Karpas-422 (cell line): Measurements from ENCODE around the gene SHC3. TPM values are rescaled to one million over a fixed set of nuclear protein-coding genes. Genes with fewer than 3 reads are reported as not detected.

Source experiments
- DNase-seq: peaks from one replicate; pipeline ENCODE4 v3.0.0-alpha.2; 2015
- H2AFZ ChIP-seq: fragments of 200-600 bp; sonication (generic); 2 replicates; pipeline ENCODE4 v1.6.1; 2014; ENCODE audit warnings: antibody characterized with exemption, low read length, mixed read lengths
- H3K27ac ChIP-seq: fragments of 200-600 bp; sonication (generic); 2 replicates; pipeline ENCODE4 v1.5.1; 2014; ENCODE audit warnings: mild to moderate bottlenecking, low read length, moderate library complexity
- H3K27me3 ChIP-seq: fragments of 200-600 bp; sonication (generic); 2 replicates; pipeline ENCODE4 v1.6.1; 2014; ENCODE audit warnings: low read length, mixed read lengths
- H3K36me3 ChIP-seq: fragments of 200-600 bp; sonication (generic); 2 replicates; pipeline ENCODE4 v1.6.1; 2014; ENCODE audit warnings: low read length, mixed read lengths; ENCODE audit not compliant: insufficient read depth
- H3K4me1 ChIP-seq: fragments of 200-600 bp; sonication (generic); 2 replicates; pipeline ENCODE4 v1.6.1; 2014; ENCODE audit warnings: mild to moderate bottlenecking, low read length, mixed read lengths
- H3K4me2 ChIP-seq: fragments of 200-600 bp; sonication (generic); 2 replicates; pipeline ENCODE4 v1.6.1; 2014; ENCODE audit warnings: low read length, low read depth, mild to moderate bottlenecking; ENCODE audit not compliant: poor library complexity, severe bottlenecking
- H3K4me3 ChIP-seq: fragments of 200-600 bp; sonication (generic); 2 replicates; pipeline ENCODE4 v1.5.1; 2014; ENCODE audit warnings: mild to moderate bottlenecking, antibody characterized with exemption, low read length, mixed read lengths
- H3K79me2 ChIP-seq: fragments of 200-600 bp; sonication (generic); 2 replicates; pipeline ENCODE4 v1.6.1; 2014; ENCODE audit warnings: mild to moderate bottlenecking, low read length, mixed read lengths
- H3K9ac ChIP-seq: fragments of 200-600 bp; sonication (generic); 2 replicates; pipeline ENCODE4 v1.6.0; 2014; ENCODE audit warnings: low read length
- H3K9me2 ChIP-seq: fragments of 200-600 bp; sonication (generic), shearing (Covaris generic); replicated peaks from 2 replicates; pipeline ENCODE4 v1.6.0; 2014; ENCODE audit warnings: mild to moderate bottlenecking, low read length, moderate library complexity; ENCODE audit not compliant: insufficient read depth
- H3K9me3 ChIP-seq: fragments of 300-700, 200-600 bp; sonication (generic); 2 replicates; pipeline ENCODE4 v1.6.1; 2014; ENCODE audit warnings: low read length, mixed read lengths
- H4K20me1 ChIP-seq: fragments of 200-600 bp; sonication (generic); 2 replicates; pipeline ENCODE4 v1.6.1; 2014; ENCODE audit warnings: mild to moderate bottlenecking, antibody characterized with exemption, low read length, low read depth; ENCODE audit not compliant: insufficient read depth
- total RNA-seq: library from RNA; depleted of rRNA; stranded (reverse); fragments of >200 nt; shearing (Covaris generic); gene quantifications from 2 replicates; pipeline ENCODE4 v1.2.3, GENCODE V29; 2014; ENCODE audit warnings: low replicate concordance

The SHC3 gene
- total RNA-seq, 1 experiment from 2014 or later, result not detected

DNA sequence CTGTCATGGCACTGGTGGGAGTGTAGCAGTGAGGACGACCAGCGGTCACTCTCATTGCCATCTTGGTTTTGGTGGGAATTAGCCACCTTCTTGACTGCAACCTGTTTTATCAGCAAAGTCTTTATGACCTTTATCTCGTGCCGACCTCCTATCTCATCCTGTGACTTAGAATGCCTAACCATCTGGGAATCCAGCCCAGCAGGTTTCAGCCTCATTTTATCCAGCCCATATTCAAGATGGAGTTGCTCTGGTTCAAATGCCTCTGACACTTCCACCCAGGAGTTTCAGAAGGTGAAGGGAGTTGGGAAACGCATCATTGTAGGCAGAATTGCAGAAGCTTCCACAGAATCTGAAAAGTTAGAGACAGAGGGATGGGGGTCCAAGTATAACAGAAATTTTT, 35.4 kb downstream of the SHC3 start:
- Histone ChIP-seq H3K36me3 (no peaks in the 10 kb centered on the region), H3K4me1 (no peaks in the 10 kb centered on the region), H3K9me2 (no peaks in the 10 kb centered on the region), H2AFZ (no peak overlapping the region), H3K4me2 (no peak overlapping the region), H3K9me3 (no peaks in the 10 kb centered on the region), H3K27me3 (no peaks in the 10 kb centered on the region), H3K79me2 (no peaks in the 10 kb centered on the region), H3K27ac (no peak overlapping the region), H4K20me1 (no peaks in the 10 kb centered on the region), H3K9ac (no peak overlapping the region), H3K4me3 (no peak overlapping the region)
- no peak for DNase-seq

DNA sequence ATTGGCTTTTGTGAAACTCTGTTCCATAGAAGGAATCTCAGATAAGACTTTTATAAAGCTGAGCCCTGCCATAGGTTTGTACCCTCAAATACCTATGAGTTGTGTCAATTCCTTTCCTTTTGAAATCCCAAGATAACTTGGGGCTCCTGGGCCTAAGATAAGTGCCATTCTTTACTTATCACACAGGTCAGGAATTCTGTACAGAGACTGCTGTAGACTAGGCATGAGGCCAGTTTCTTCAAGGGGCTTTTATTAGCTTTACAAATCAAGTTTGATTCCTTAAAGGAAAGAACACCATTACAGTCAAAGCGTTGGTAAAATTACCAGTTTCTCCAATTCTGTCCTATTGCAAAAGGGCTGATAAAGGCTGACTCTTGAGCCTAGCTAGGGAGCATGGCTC, 39.2 kb downstream of the SHC3 start:
- Histone ChIP-seq H3K27ac (no peak overlapping the region), H3K36me3 (no peaks in the 10 kb centered on the region), H2AFZ (no peak overlapping the region), H3K9me3 (peaks cover 4% of the 10 kb centered on the region; the same call in 1 of the 2 replicates), H3K79me2 (no peaks in the 10 kb centered on the region), H3K27me3 (no peaks in the 10 kb centered on the region), H3K4me3 (no peak overlapping the region), H3K4me2 (no peak overlapping the region), H3K9me2 (no peaks in the 10 kb centered on the region), H3K4me1 (no peaks in the 10 kb centered on the region), H3K9ac (no peak overlapping the region), H4K20me1 (no peaks in the 10 kb centered on the region)
- no peak for DNase-seq

DNA sequence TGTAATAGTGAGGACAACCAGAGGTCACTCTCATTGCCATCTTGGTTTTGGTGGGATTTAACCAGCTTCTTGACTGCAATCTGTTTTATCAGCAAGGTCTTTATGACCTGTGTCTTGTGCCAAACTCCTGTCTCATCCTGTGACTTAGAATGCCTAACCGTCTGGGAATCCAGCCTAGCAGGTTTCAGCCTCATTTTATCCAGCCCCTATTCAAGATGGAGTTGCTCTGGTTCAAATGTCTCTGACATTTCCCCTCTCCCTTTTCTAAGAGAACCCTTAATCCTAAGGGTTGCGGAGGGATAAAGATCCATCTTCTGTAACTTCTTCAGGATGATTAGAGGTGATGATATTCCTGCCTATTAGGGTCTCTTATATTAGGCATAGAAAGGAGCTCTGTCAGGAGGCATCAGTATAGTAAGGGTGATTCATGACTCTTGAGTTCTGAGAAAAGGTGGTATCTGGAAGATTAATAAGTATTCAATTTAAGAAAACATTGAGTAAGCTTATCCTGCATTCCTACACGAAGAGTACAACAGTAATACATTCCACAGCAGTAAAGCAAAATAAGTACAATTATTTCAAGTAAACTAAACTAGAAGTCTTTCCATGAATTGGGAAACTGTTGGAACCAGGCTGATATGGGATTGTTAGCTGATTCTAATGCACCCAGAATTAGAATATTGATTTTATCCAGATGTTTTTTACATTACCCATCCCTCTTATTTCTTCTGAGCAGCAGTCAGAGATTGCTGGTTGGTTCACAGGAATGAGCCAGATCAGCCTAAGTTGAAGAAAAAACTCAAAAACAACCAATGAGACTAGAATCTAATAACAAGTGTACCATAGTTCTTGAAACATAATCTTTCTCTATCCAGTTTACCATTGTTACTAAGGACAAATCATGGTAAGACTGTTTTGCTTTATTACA, 39.9 kb downstream of the SHC3 start:
- Histone ChIP-seq H3K9me3 (peaks cover 4% of the 10 kb centered on the region; the same call in 1 of the 2 replicates), H3K27ac (no peak overlapping the region), H3K4me3 (no peak overlapping the region), H3K9me2 (no peaks in the 10 kb centered on the region), H3K27me3 (no peaks in the 10 kb centered on the region), H3K79me2 (no peaks in the 10 kb centered on the region), H3K9ac (no peak overlapping the region), H3K4me2 (no peak overlapping the region), H4K20me1 (no peaks in the 10 kb centered on the region), H2AFZ (no peak overlapping the region), H3K4me1 (no peaks in the 10 kb centered on the region), H3K36me3 (no peaks in the 10 kb centered on the region)
- no peak for DNase-seq

DNA sequence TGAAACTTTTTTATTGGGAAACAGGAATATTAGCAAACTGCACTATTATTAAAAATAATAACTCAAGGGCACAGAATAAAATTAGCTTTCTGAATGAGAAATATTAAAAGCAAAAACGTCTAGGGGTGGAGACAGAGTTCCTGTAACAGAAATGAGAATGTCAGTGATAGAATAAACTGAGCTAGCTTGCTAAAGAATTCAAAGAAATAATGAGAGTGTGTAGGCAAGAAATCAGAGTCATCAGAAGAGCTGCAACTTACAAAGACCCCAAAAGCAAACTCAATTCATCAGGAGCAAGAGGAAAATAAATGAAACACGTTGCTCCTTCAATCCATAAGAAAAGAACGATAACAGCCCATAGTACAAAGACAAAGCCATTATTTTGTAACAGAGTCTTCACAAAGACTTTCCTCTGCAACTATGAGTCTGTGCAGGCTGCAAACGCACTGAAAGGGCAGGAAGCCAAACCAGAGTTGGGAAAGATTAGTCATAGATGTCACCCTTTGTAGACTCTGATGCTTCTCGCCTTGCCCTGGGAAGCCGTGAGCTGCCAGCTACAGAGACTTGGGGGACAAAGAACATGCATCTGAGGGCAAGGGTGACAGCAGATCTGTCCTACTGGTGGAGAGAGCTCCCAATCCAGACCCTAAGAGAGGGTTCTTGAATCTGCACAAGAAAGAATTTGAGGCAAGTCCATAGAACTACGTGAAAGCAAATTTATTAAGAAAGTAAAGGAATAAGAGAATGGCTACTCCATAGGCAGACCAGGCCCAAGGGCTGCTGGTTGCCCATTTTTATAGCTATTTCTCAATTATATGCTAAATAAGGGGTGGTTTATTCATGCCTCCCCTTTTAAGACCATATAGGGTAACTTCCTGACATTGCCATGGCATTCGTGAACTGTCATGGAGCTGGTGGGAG, 40.8 kb downstream of the SHC3 start:
- Histone ChIP-seq H3K27me3 (no peaks in the 10 kb centered on the region), H3K4me3 (no peak overlapping the region), H3K79me2 (no peaks in the 10 kb centered on the region), H3K9ac (no peak overlapping the region), H3K27ac (no peak overlapping the region), H3K4me2 (no peak overlapping the region), H3K9me2 (no peaks in the 10 kb centered on the region), H3K4me1 (no peaks in the 10 kb centered on the region), H3K36me3 (no peaks in the 10 kb centered on the region), H3K9me3 (peaks cover 4% of the 10 kb centered on the region; the same call in 1 of the 2 replicates), H2AFZ (no peak overlapping the region), H4K20me1 (no peaks in the 10 kb centered on the region)
- no peak for DNase-seq

DNA sequence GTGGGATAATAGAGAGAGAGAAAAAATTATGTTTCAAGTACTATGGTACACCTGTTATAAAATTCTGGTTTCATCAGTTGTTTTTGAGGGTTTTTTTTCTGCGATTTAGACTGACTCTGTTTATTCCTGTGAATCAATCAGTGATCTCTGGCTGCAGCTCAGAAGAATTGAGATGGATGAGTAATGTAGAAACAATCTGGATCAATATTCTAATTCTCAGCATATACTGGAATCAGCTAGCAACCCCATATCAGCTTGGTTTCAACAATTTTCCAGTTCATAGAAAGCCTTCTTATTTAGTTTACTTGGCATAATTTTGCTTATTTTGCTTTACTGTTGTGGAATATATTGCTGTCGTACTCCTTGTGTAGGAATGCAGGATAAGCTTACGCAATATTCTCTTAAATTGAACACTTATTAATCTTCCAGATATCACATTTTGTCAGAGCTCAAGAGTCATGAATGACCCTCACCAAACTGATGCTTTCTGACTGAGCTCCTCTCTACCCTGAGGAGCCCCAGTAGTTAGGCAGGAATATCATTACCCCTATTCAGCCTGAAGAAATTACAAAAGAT, 42.9 kb downstream of the SHC3 start:
- no peak for DNase-seq
- no peaks in the 10 kb centered on the region for H4K20me1 ChIP-seq
- H3K79me2 ChIP-seq, result no peaks in the 10 kb centered on the region
- H3K4me3 ChIP-seq, result no peak overlapping the region
- H3K27me3 ChIP-seq, result no peaks in the 10 kb centered on the region
- H3K4me1 ChIP-seq, result no peaks in the 10 kb centered on the region
- no peak overlapping the region for H2AFZ ChIP-seq
- no peaks in the 10 kb centered on the region for H3K36me3 ChIP-seq
- H3K27ac ChIP-seq, result no peak overlapping the region
- H3K9me3 ChIP-seq, result peaks cover 4% of the 10 kb centered on the region; the same call in 1 of the 2 replicates
- H3K4me2 ChIP-seq, result no peak overlapping the region
- H3K9me2 ChIP-seq, result no peaks in the 10 kb centered on the region
- H3K9ac ChIP-seq, result no peak overlapping the region

DNA sequence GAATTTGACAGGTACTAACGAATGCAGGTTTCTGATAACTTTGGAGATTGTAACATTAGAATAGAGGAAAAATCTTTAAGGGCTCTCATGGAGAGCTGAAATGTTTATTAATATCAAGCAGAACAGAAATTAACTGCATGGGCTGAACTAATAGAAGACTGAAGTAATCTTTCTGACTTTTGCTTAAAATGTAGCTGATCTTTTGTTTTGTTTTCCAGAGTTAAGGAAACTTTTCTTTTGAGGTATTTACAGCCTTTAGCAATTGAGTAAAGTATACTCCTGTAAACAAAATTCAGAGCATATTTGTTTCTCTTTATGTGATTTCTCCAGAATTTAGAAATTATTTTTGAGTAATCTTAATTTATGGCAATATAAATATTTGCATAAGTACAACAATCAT, 43.9 kb downstream of the SHC3 start:
- no peak overlapping the region for H3K9ac ChIP-seq
- no peaks in the 10 kb centered on the region for H3K27me3 ChIP-seq
- H3K9me3 ChIP-seq, result peaks cover 4% of the 10 kb centered on the region; the same call in 1 of the 2 replicates
- H2AFZ ChIP-seq, result no peak overlapping the region
- DNase-seq, result no peak
- H4K20me1 ChIP-seq, result no peaks in the 10 kb centered on the region
- H3K9me2 ChIP-seq, result no peaks in the 10 kb centered on the region
- H3K79me2 ChIP-seq, result no peaks in the 10 kb centered on the region
- no peak overlapping the region for H3K27ac ChIP-seq
- no peak overlapping the region for H3K4me3 ChIP-seq
- no peak overlapping the region for H3K4me2 ChIP-seq
- no peaks in the 10 kb centered on the region for H3K4me1 ChIP-seq
- no peaks in the 10 kb centered on the region for H3K36me3 ChIP-seq

DNA sequence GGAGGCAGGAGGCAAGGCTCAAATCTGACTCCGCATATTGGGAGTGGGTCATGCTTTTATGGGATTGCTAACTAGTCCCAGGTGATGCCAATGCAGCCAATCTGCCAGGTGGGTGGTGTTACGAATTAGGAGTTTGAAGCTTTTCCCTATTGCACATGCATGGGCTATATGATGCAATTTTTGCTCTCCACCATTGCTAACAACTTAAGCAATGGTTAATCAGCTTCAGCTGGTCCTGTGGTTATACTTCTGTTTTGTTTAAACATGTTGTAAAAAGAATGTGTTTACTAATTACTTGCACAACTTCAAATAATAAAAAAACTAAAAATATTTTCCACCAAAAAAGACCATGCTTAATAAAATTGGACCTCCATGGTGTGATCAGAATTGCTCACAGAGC, 55.7 kb downstream of the SHC3 start:
- no peak overlapping the region for H3K27ac ChIP-seq
- no peaks in the 10 kb centered on the region for H3K9me3 ChIP-seq
- H3K36me3 ChIP-seq, result no peaks in the 10 kb centered on the region
- H3K27me3 ChIP-seq, result no peaks in the 10 kb centered on the region
- H3K4me3 ChIP-seq, result no peak overlapping the region
- H4K20me1 ChIP-seq, result no peaks in the 10 kb centered on the region
- H3K79me2 ChIP-seq, result no peaks in the 10 kb centered on the region
- no peak for DNase-seq
- no peak overlapping the region for H2AFZ ChIP-seq
- no peak overlapping the region for H3K9ac ChIP-seq
- peaks cover 4% of the 10 kb centered on the region for H3K4me1 ChIP-seq
- H3K9me2 ChIP-seq, result no peaks in the 10 kb centered on the region; the same call in 1 of the 2 replicates
- H3K4me2 ChIP-seq, result no peak overlapping the region

DNA sequence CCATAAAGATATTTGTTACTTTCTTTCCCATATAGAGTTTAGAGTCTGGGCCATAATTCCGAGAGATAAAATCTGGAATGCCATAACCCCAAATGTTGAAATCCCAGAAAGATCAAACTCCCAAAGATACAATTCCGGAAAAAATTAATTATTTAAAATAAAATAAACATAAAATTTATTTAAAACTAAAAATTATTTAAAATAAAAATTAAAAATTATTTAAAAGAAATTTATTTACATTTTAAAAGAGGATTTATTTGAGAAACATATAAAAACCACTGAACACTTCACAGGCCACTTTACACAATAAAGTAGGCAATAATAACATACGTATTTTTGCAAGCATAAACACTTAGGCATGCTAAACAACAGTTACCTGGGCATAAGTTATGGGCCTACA, 57.9 kb downstream of the SHC3 start:
- H3K4me2 ChIP-seq, result peak overlapping the region; percentile 35
- H3K27me3 ChIP-seq, result 0 out of 2 replicates have a peak, but pooled peaks cover 4% of the 10 kb centered on the region
- no peak overlapping the region for H3K9ac ChIP-seq
- H3K9me2 ChIP-seq, result no peaks in the 10 kb centered on the region; the same call in 1 of the 2 replicates
- H3K4me1 ChIP-seq, result peaks cover 4% of the 10 kb centered on the region
- H2AFZ ChIP-seq, result no peak overlapping the region
- H3K27ac ChIP-seq, result no peak overlapping the region
- DNase-seq, result no peak
- no peaks in the 10 kb centered on the region for H3K9me3 ChIP-seq
- H3K4me3 ChIP-seq, result no peak overlapping the region
- no peaks in the 10 kb centered on the region for H3K36me3 ChIP-seq
- H3K79me2 ChIP-seq, result no peaks in the 10 kb centered on the region
- H4K20me1 ChIP-seq, result no peaks in the 10 kb centered on the region
